Esophagus muscularis mucosa (tissue), 4 donors: Measurements from ENCODE around the gene LRRC41. TPM values are rescaled to one million over a fixed set of nuclear protein-coding genes. Genes with fewer than 3 reads are reported as not detected.
A peak's percentile ranks its signal among the peaks of the same experiment; 100 is the strongest.

ENCODE experiments used
- DNase-seq: peaks from one replicate; pipeline ENCODE4 v3.0.0-alpha.2; 2017; ENCODE audit errors: extremely low spot score
- H3K27ac ChIP-seq, 4 donors: fragments of 200-600 bp; sonication (generic); replicated peaks in 1 of 4; 1 replicate in 3 of 4; 2 replicates in 1 of 4; pipeline ENCODE4 v1.5.1; 2016 to 2019; ENCODE audit warnings: mild to moderate bottlenecking in 1 of 4
- H3K27me3 ChIP-seq, 4 donors: fragments of 200-600 bp; sonication (generic); one replicate each; pipeline versions ENCODE4 v1.5.1 to v1.6.0; 2016 to 2019
- H3K36me3 ChIP-seq, 4 donors: fragments of 200-600 bp; sonication (generic); one replicate each; pipeline ENCODE4 v1.5.1; 2016 to 2019
- H3K4me1 ChIP-seq, 4 donors: fragments of 200-600 bp; sonication (generic); one replicate each; pipeline ENCODE4 v1.5.1; 2016 to 2019
- H3K4me3 ChIP-seq, 4 donors: fragments of 200-600 bp; sonication (generic); 1 replicate in 2 of 4; 2 replicates in 2 of 4; pipeline ENCODE4 v1.5.1; 2016 to 2019; ENCODE audit warnings: mild to moderate bottlenecking in 4 of 4, moderate library complexity in 1 of 4
- H3K9me3 ChIP-seq, 4 donors: fragments of 200-600 bp; sonication (generic); 1 replicate in 3 of 4; 2 replicates in 1 of 4; pipeline ENCODE4 v1.5.1; 2016 to 2019
- EP300 ChIP-seq: sonication (generic); formaldehyde crosslinking; IDR thresholded peaks from one replicate; pipeline ENCODE4 v1.6.1; 2017; ENCODE audit warnings: antibody characterized with exemption
- POLR2A ChIP-seq: fragments of 450-650 bp; IDR thresholded peaks from one replicate; pipeline ENCODE4 v1.6.1; 2017; ENCODE audit warnings: antibody characterized with exemption, moderate library complexity, mild to moderate bottlenecking, low read depth
- POLR2AphosphoS5 ChIP-seq, 2 donors: sonication (generic); formaldehyde crosslinking; IDR thresholded peaks; one replicate each; pipeline ENCODE4 v1.6.1; 2017; ENCODE audit warnings: antibody characterized with exemption in 2 of 2
- WGBS: methylation state at CpG from one replicate; pipeline ENCODE4 v1.1.5; 2018; 5-methylcytosine and 5-hydroxymethylcytosine counted together
- intact Hi-C: fragments of 100-400 bp; cut with DNase I; formaldehyde crosslinking; loops from one replicate; pipeline ENCODE4 v1.15.1; 2023
- total RNA-seq, 4 donors: library from RNA; depleted of rRNA; stranded (reverse); fragments of >200 nt; gene quantifications; one replicate each; pipeline versions ENCODE4 v1.1.0 to v1.2.1, GENCODE V29; 2016
- TF ChIP-seq, protein P1 (sequence below), 3 experiments: fragments of 200-600 bp in 2 of 3; fragments of 450-650 bp in 1 of 3; sonication (generic) in 2 of 3; IDR thresholded peaks; one replicate each; pipeline ENCODE4 v1.5.1; 2017 to 2019; ENCODE audit warnings: antibody characterized with exemption in 3 of 3, mild to moderate bottlenecking in 2 of 3, moderate library complexity in 1 of 3

Gene LRRC41, protein sequence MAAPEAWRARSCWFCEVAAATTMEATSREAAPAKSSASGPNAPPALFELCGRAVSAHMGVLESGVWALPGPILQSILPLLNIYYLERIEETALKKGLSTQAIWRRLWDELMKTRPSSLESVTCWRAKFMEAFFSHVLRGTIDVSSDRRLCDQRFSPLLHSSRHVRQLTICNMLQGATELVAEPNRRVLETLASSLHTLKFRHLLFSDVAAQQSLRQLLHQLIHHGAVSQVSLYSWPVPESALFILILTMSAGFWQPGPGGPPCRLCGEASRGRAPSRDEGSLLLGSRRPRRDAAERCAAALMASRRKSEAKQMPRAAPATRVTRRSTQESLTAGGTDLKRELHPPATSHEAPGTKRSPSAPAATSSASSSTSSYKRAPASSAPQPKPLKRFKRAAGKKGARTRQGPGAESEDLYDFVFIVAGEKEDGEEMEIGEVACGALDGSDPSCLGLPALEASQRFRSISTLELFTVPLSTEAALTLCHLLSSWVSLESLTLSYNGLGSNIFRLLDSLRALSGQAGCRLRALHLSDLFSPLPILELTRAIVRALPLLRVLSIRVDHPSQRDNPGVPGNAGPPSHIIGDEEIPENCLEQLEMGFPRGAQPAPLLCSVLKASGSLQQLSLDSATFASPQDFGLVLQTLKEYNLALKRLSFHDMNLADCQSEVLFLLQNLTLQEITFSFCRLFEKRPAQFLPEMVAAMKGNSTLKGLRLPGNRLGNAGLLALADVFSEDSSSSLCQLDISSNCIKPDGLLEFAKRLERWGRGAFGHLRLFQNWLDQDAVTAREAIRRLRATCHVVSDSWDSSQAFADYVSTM
- total RNA-seq, result 10 to 100 TPM; 59.0 to 81.1 (median 75.8) TPM

DNA sequence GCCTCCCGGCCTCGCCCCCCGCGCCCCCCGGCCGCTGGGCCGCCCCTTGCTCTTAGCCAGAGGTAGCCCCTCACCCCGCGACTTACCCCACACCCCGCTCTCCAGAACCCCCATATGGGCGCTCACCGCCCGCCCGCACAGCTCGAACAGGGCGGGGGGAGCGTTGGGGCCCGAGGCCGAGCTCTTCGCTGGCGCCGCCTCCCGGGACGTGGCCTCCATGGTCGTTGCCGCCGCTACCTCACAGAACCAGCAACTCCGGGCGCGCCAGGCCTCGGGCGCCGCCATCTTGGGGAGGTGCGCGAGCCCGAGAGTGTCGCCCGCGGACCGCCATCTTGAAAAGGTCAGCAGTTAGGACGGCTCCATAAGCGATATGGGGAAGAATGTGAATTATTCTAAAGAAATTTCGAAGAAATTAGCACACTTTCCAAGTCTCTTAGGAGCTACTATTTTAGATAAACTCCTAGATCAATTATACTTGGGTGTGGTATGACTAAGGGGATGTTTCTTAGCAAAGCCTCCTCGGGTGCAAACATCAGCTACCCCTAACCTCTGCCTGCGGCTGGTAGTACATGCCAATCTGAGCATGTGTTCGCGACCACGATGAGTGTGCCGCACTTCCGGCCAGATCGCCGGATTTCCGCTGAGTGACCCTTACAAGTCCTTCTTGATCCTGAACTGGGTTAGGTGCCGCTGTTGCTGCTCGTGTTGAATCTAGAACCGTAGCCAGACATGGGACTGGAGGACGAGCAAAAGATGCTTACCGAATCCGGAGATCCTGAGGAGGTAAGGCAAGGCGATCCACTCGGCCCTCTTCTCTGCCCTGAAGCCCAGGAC lies at the start of gene LRRC41, which contains the start of gene UQCRH:
Gene LRRC41, minus strand, starts transcription at position 579 of the 834 bp plus-strand sequence. Its CDS starts 294 bp downstream, at position 285.
Gene UQCRH, plus strand, starts transcription at position 661 of the 834 bp plus-strand sequence. Its CDS starts 69 bp downstream, at position 730.
- 0% methylated on average over 6 of the region's 61 CpGs for WGBS
- no peaks in the 10 kb centered on the region for H3K9me3 ChIP-seq
- H3K27ac ChIP-seq, result peak within 1 kb of the TSS; percentile 97 to 100 (median 98)
- H3K4me3 ChIP-seq, result peak within 1 kb of the TSS; percentile 75 to 99 (median 83)
- H3K36me3 ChIP-seq, result peaks cover 0 to 12% (median 0%) of the 10 kb centered on the region in 4 donors
- DNase-seq, result peak; percentile 99
- intact Hi-C loops, result loop anchor here (2.0 kb wide), 1 partner anchor 38 kb away; the partner anchor contains the start of gene NSUN4
- peaks cover 69 to 81% (median 78%) of the 10 kb centered on the region in 4 donors for H3K4me1 ChIP-seq
- no peaks in the 10 kb centered on the region for H3K27me3 ChIP-seq
- peak; percentile 95 for TF ChIP-seq POLR2AphosphoS5 (IDR thresholded peaks at IDR 0.05)
- TF ChIP-seq, protein P1, sequence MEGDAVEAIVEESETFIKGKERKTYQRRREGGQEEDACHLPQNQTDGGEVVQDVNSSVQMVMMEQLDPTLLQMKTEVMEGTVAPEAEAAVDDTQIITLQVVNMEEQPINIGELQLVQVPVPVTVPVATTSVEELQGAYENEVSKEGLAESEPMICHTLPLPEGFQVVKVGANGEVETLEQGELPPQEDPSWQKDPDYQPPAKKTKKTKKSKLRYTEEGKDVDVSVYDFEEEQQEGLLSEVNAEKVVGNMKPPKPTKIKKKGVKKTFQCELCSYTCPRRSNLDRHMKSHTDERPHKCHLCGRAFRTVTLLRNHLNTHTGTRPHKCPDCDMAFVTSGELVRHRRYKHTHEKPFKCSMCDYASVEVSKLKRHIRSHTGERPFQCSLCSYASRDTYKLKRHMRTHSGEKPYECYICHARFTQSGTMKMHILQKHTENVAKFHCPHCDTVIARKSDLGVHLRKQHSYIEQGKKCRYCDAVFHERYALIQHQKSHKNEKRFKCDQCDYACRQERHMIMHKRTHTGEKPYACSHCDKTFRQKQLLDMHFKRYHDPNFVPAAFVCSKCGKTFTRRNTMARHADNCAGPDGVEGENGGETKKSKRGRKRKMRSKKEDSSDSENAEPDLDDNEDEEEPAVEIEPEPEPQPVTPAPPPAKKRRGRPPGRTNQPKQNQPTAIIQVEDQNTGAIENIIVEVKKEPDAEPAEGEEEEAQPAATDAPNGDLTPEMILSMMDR (IDR thresholded peaks at IDR 0.05), result no peak
- peak; percentile 63 for TF ChIP-seq POLR2A
- no peak for TF ChIP-seq EP300

GRCh38 chr1:46352363-46352762 lies 48.9 kb upstream of the LRRC41 start:
- intact Hi-C loops, result no loop called here
- DNase-seq, result no peak
- TF ChIP-seq POLR2AphosphoS5 (IDR thresholded peaks at IDR 0.05), result no peak
- TF ChIP-seq POLR2A, result no peak
- TF ChIP-seq, protein P1 (IDR thresholded peaks at IDR 0.05), result no peak
- peaks cover 58 to 93% (median 86%) of the 10 kb centered on the region in 4 donors for H3K36me3 ChIP-seq
- H3K27me3 ChIP-seq, result no peaks in the 10 kb centered on the region
- H3K27ac ChIP-seq, result no peak overlapping the region
- 82% methylated on average over 2 of the region's 2 CpGs for WGBS
- H3K9me3 ChIP-seq, result no peaks in the 10 kb centered on the region
- H3K4me3 ChIP-seq, result no peak overlapping the region
- H3K4me1 ChIP-seq, result peaks cover 0 to 6% (median 0%) of the 10 kb centered on the region in 4 donors

DNA sequence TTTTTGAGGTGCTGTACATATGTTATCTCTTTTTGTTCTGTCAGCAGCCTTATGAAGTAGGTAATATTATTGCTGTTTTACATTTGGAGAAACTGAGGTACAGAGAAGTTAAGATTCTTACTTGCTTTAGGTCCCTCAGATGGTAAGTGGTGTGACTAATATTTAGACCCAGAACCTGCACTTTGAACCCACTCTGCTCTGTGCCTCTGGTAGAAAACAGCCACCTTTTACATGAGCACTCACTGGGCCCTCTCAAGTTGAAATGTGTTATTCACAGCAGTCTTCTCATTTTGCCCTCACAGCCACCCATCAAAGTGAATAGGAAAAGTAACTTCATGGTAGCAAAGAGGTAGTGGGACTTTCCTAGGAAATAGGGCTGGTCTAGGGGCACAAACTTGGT lies 41.9 kb upstream of the LRRC41 start:
- intact Hi-C loops, result no loop called here
- H3K27me3 ChIP-seq, result peaks cover 0 to 5% (median 0%) of the 10 kb centered on the region in 4 donors
- H3K9me3 ChIP-seq, result no peaks in the 10 kb centered on the region
- H3K4me3 ChIP-seq, result no peak overlapping the region
- TF ChIP-seq POLR2AphosphoS5 (IDR thresholded peaks at IDR 0.05) (no peak), POLR2A (no peak), EP300 (no peak)
- TF ChIP-seq, protein P1 (IDR thresholded peaks at IDR 0.05), result no peak
- peaks cover 10 to 23% (median 16%) of the 10 kb centered on the region in 4 donors for H3K4me1 ChIP-seq
- peaks cover 25 to 63% (median 61%) of the 10 kb centered on the region in 4 donors for H3K36me3 ChIP-seq
- no peak for DNase-seq
- no peak overlapping the region for H3K27ac ChIP-seq

GRCh38 chr1:46344481-46344880 lies 41.1 kb upstream of the LRRC41 start:
- no peak for DNase-seq
- Histone ChIP-seq H3K36me3 (peaks cover 22 to 55% (median 53%) of the 10 kb centered on the region in 4 donors), H3K27ac (no peak overlapping the region), H3K4me3 (no peak overlapping the region), H3K4me1 (peaks cover 10 to 26% (median 20%) of the 10 kb centered on the region in 4 donors), H3K27me3 (peaks cover 0 to 7% (median 0%) of the 10 kb centered on the region in 4 donors), H3K9me3 (no peaks in the 10 kb centered on the region)
- intact Hi-C loops, result no loop called here
- 79% methylated on average over 3 of the region's 3 CpGs for WGBS
- TF ChIP-seq POLR2A (no peak), POLR2AphosphoS5 (IDR thresholded peaks at IDR 0.05) (no peak), EP300 (no peak)
- TF ChIP-seq, protein P1 (IDR thresholded peaks at IDR 0.05), result no peak
